Breast epithelium (tissue), 4 donors: ENCODE measurements around the gene NEURL1. TPM values are rescaled to one million over a fixed set of nuclear protein-coding genes. Genes with fewer than 3 reads are reported as not detected.

Experiments used
- DNase-seq, 2 donors: peaks; one replicate each; pipeline ENCODE4 v3.0.0-alpha.2; 2019; ENCODE audit warnings: low spot score in 2 of 2
- H3K27ac ChIP-seq, 2 donors: fragments of 200-600 bp; sonication (generic) in 1 of 2; one replicate each; pipeline ENCODE4 v1.5.1; 2016 to 2019; ENCODE audit warnings: mild to moderate bottlenecking in 1 of 2
- H3K27me3 ChIP-seq, 2 donors: fragments of 200-600 bp; sonication (generic) in 1 of 2; one replicate each; pipeline versions ENCODE4 v1.5.1 to v1.6.0; 2017 to 2019; ENCODE audit warnings: control low read depth in 1 of 2, mild to moderate bottlenecking in 1 of 2
- H3K36me3 ChIP-seq: fragments of 200-600 bp; one replicate; pipeline ENCODE4 v1.5.1; 2019
- H3K4me1 ChIP-seq, 2 donors: fragments of 200-600 bp; sonication (generic); one replicate each; pipeline ENCODE4 v1.5.1; 2016 to 2019; ENCODE audit warnings: control low read depth in 1 of 2
- H3K4me3 ChIP-seq, 3 donors: fragments of 200-600 bp; sonication (generic); 1 replicate in 2 of 3; 2 replicates in 1 of 3; pipeline ENCODE4 v1.5.1; 2016 to 2019; ENCODE audit warnings: mild to moderate bottlenecking in 3 of 3, moderate library complexity in 2 of 3
- H3K9me3 ChIP-seq, 2 donors: fragments of 200-600 bp; sonication (generic) in 1 of 2; one replicate each; pipeline ENCODE4 v1.5.1; 2016 to 2019; ENCODE audit warnings: control low read depth in 1 of 2
- CTCF ChIP-seq, 3 donors: fragments of 450-650 bp; IDR thresholded peaks; one replicate each; pipeline ENCODE4 v1.5.1; 2016 to 2017; ENCODE audit warnings: antibody characterized with exemption in 3 of 3, mild to moderate bottlenecking in 3 of 3, moderate library complexity in 3 of 3
- POLR2A ChIP-seq: fragments of 450-650 bp; IDR thresholded peaks from one replicate; pipeline ENCODE4 v1.6.1; 2016; ENCODE audit warnings: antibody characterized with exemption, mild to moderate bottlenecking, moderate library complexity
- POLR2AphosphoS5 ChIP-seq, 3 donors: sonication (generic); formaldehyde crosslinking; IDR thresholded peaks; one replicate each; pipeline ENCODE4 v1.6.1; 2017; ENCODE audit warnings: antibody characterized with exemption in 3 of 3
- intact Hi-C: fragments of 100-400 bp; cut with DNase I; formaldehyde crosslinking; loops from one replicate; pipeline ENCODE4 v1.15.1; 2023; ENCODE audit warnings: low total_unique reads
- total RNA-seq, 3 donors: library from RNA; depleted of rRNA; stranded (reverse); fragments of >200 nt; gene quantifications; one replicate each; pipeline ENCODE4 v1.1.0, GENCODE V29; 2016

NEURL1 gene
- total RNA-seq, 3 donors from 2014 or later = 0.16 to 1.5 (median 0.33) TPM

- intact Hi-C loops = no loop called here
Observed at GRCh38 chr10:103504181-103504783, 10.8 kb downstream of the NEURL1 start.

GRCh38 chr10:103506061-103506460 is 12.6 kb downstream of the NEURL1 start:
- no peaks in the 10 kb centered on the region for H3K4me1 ChIP-seq
- no peak for DNase-seq
- H3K36me3 ChIP-seq = no peaks in the 10 kb centered on the region
- no peak overlapping the region for H3K27ac ChIP-seq
- intact Hi-C loops = no loop called here
- H3K4me3 ChIP-seq = no peak overlapping the region
- TF ChIP-seq POLR2A (no peak), CTCF (IDR thresholded peaks at IDR 0.05) (no peak), POLR2AphosphoS5 (IDR thresholded peaks at IDR 0.05) (no peak)
- no peaks in the 10 kb centered on the region for H3K9me3 ChIP-seq
- no peaks in the 10 kb centered on the region for H3K27me3 ChIP-seq

More at GRCh38 chr10:103504181-103504783, 10.8 kb downstream of the NEURL1 start:
- Histone ChIP-seq H3K4me3 (no peak overlapping the region), H3K36me3 (no peaks in the 10 kb centered on the region), H3K9me3 (no peaks in the 10 kb centered on the region), H3K4me1 (no peaks in the 10 kb centered on the region), H3K27ac (no peak overlapping the region), H3K27me3 (no peaks in the 10 kb centered on the region)
- DNase-seq = no peak
- TF ChIP-seq POLR2A (no peak), POLR2AphosphoS5 (IDR thresholded peaks at IDR 0.05) (no peak), CTCF (IDR thresholded peaks at IDR 0.05) (no peak)

- Histone ChIP-seq H3K27me3 (no peaks in the 10 kb centered on the region), H3K27ac (no peak overlapping the region), H3K4me3 (no peak overlapping the region), H3K4me1 (no peaks in the 10 kb centered on the region), H3K9me3 (no peaks in the 10 kb centered on the region), H3K36me3 (no peaks in the 10 kb centered on the region)
- intact Hi-C loops = no loop called here
- no peak for TF ChIP-seq POLR2AphosphoS5 (IDR thresholded peaks at IDR 0.05)
- TF ChIP-seq CTCF (IDR thresholded peaks at IDR 0.05) = no peak
- no peak for TF ChIP-seq POLR2A
- DNase-seq = no peak
Observed at GRCh38 chr10:103507235-103508191, 14.0 kb downstream of the NEURL1 start.

GRCh38 chr10:103510046-103510685 is 16.7 kb downstream of the NEURL1 start:
- no peaks in the 10 kb centered on the region for H3K36me3 ChIP-seq
- intact Hi-C loops = no loop called here
- H3K4me3 ChIP-seq = no peak overlapping the region
- H3K9me3 ChIP-seq = no peaks in the 10 kb centered on the region
- H3K27me3 ChIP-seq = no peaks in the 10 kb centered on the region
- H3K27ac ChIP-seq = no peak overlapping the region
- DNase-seq = no peak
- TF ChIP-seq POLR2AphosphoS5 (IDR thresholded peaks at IDR 0.05) (no peak), POLR2A (no peak), CTCF (IDR thresholded peaks at IDR 0.05) (no peak)
- no peaks in the 10 kb centered on the region for H3K4me1 ChIP-seq
